Right renal pelvis (tissue), 4 donors: ENCODE results near the gene GALNT1. TPM values are rescaled to one million over a fixed set of nuclear protein-coding genes. Genes with fewer than 3 reads are reported as not detected.

Source experiments
- DNase-seq, 4 donors: peaks; one replicate each; pipeline ENCODE4 v3.0.0-alpha.2; 2013; ENCODE audit warnings: low read depth in 4 of 4, low spot score in 3 of 4, missing footprints in 1 of 4
- polyA plus RNA-seq, 4 donors: library from polyadenylated mRNA; unstranded; fragments of 120-200 nt; gene quantifications; one replicate each; pipeline ENCODE4 v1.2.1, GENCODE V29; 2013; ENCODE audit not compliant: insufficient read length in 4 of 4

Gene GALNT1
- polyA plus RNA-seq, 4 donors, result 60.7 to 77.5 (median 74.1) TPM

GRCh38 chr18:35710581-35710980 is 129.0 kb downstream of the GALNT1 start:
- no peak for DNase-seq

- no peak for DNase-seq
Measured at GRCh38 chr18:35711227-35711626, 129.7 kb downstream of the GALNT1 start.

- no peak for DNase-seq
Measured at GRCh38 chr18:35713545-35713944, 132.0 kb downstream of the GALNT1 start.

GRCh38 chr18:35714539-35714938 is 133.0 kb downstream of the GALNT1 start:
- no peak for DNase-seq

- DNase-seq, result no peak
Measured at GRCh38 chr18:35715139-35715538, 133.6 kb downstream of the GALNT1 start.

- DNase-seq, result no peak
Measured at GRCh38 chr18:35716169-35716831, 134.8 kb downstream of the GALNT1 start.

GRCh38 chr18:35717182-35717581 is 135.6 kb downstream of the GALNT1 start:
- no peak for DNase-seq

- DNase-seq, result no peak
Measured at GRCh38 chr18:35721431-35722081, 140.0 kb downstream of the GALNT1 start.

- DNase-seq, result no peak
Measured at GRCh38 chr18:35728676-35729075, 147.1 kb downstream of the GALNT1 start.

- DNase-seq, result peak in 3 of 4 donors; percentile 18 to 28 (median 28)
Measured at GRCh38 chr18:35729991-35730668, 148.6 kb downstream of the GALNT1 start.

GRCh38 chr18:35730691-35731370 is 149.3 kb downstream of the GALNT1 start:
- peak in 3 of 4 donors; percentile 52 to 67 (median 58) for DNase-seq

GRCh38 chr18:35731701-35732100 is 150.2 kb downstream of the GALNT1 start:
- no peak for DNase-seq

- no peak for DNase-seq
Measured at GRCh38 chr18:35732162-35732561, 150.6 kb downstream of the GALNT1 start.

GRCh38 chr18:35732636-35733035 is 151.1 kb downstream of the GALNT1 start:
- no peak for DNase-seq

- peak in 3 of 4 donors; percentile 20 to 30 (median 22) for DNase-seq
Measured at GRCh38 chr18:35733408-35733807, 151.9 kb downstream of the GALNT1 start.

- DNase-seq, result no peak
Measured at GRCh38 chr18:35736696-35737095, 155.2 kb downstream of the GALNT1 start.

GRCh38 chr18:35739778-35740177 is 158.2 kb downstream of the GALNT1 start:
- no peak for DNase-seq

GRCh38 chr18:35740656-35741055 is 159.1 kb downstream of the GALNT1 start:
- DNase-seq, result no peak

GRCh38 chr18:35743916-35744315 is 162.4 kb downstream of the GALNT1 start:
- DNase-seq, result no peak

GRCh38 chr18:35745814-35746213 is 164.3 kb downstream of the GALNT1 start:
- DNase-seq, result no peak

- no peak for DNase-seq
Measured at GRCh38 chr18:35746826-35747339, 165.3 kb downstream of the GALNT1 start.
